Activated CD4-positive, CD25-positive, alpha-beta regulatory T cell treated with anti-CD3 and anti-CD28 coated beads, Interleukin-2, amount 50 U/mL, for 24 hours (primary cell): Measurements from ENCODE around the gene UGT1A6.

Experiments used
- ATAC-seq, 2 donors: fragments of 150-1000 bp; cut with Tn5 transposase; one replicate each; pipeline ENCODE4 v1.10.0; 2021; ENCODE audit warnings: mild to moderate bottlenecking in 1 of 2, moderate library complexity in 1 of 2

UGT1A6 gene

GRCh38 chr2:233772153-233772552 lies 79.5 kb downstream of the UGT1A6 start:
- ATAC-seq = no peak

GRCh38 chr2:233772583-233772982 lies 79.9 kb downstream of the UGT1A6 start:
- no peak for ATAC-seq

GRCh38 chr2:233773854-233774253 lies 81.2 kb downstream of the UGT1A6 start:
- no peak for ATAC-seq

DNA sequence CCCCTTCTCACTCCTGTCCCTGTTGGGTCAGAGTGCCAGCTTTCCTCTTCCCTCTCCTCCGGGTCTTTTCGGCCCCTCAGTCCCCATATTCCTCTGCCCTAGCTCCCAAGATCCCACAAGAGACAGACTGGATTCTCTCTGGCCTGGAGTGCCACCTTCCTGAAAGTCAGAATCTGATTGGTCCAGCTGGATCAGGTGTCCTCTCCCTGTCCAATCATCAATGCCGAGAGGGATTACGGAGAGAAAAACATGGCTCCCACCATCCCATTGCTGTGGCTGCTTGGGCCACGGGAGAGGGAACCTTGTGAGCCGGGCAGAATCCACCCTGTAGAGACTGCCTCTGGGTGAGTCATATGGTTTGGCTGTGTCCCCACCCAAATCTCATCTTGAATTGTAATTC lies 82.7 kb downstream of the UGT1A6 start:
- ATAC-seq = no peak

DNA sequence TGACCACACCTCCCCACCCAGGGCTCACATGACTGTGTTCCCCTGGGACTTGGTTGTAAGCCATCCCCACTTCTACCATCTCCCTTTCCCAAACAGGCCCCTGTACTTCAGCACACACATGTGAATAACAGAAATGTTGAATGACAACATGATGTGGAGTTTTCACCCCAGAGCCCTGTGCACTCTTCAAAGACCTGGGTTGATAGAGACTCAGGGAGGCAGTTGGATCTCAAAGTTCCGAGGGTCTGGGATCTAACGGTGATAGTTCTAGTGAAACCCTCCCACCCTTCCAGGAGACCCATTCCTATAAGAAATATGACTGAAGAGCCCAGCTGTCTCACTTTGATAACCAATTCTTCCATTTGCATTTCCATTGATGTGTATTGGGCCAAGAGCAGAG lies 85.3 kb downstream of the UGT1A6 start, which contains the start of gene MROH2A:
TSS of gene MROH2A (plus strand) at position 301 of the 400 bp plus-strand sequence. CDS start 1,029 bp downstream, outside the sequence.
- ATAC-seq = no peak

- ATAC-seq = no peak
Observed at GRCh38 chr2:233779722-233780121, 87.0 kb downstream of the UGT1A6 start.

- no peak for ATAC-seq
Observed at GRCh38 chr2:233780771-233781170, 88.1 kb downstream of the UGT1A6 start.

DNA sequence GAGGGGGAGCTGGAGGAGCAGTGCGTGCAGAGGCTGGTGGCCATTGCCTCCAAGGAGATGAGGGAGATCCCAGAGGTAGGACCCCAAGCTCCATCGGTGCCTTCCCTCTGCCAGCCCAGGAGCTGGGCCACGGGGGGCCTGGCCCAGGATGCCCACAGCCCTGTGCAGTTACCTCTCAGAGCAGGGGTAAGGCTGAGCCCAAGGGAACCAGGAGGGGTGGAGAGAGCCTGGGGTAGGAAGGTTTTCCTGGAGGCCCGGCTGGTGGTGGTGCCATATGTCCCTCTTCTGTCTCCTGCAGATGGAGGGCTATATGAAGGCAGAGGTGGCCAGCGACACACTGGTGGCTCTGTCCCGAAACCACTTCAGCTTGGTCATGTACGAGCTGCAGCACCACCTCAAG lies 96.9 kb downstream of the UGT1A6 start:
- ATAC-seq = no peak

- ATAC-seq = no peak
Observed at GRCh38 chr2:233791151-233791882, 98.6 kb downstream of the UGT1A6 start.

DNA sequence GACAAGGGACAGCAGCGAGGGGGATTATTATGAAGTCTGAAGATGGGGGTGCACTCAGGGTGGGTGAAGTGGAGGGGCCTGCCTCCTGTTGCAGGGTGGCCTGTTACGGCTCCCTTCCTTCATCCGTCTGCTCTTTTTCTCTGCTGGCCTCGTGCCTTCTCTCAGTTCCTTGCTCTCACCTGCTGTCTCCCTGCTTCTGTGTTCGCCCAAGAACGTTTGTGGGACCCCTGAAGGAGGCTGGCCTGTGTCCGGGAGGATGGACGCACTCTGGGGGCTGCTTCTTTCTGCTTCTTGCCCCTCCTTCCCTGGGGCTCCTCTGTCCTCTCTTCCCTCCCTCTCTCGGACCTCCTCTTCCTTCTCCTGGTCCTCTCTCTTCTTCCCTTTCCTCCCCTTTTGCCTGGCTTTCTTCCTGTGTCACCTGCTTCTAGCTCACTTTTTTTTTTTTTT lies 99.2 kb downstream of the UGT1A6 start:
- no peak for ATAC-seq

DNA sequence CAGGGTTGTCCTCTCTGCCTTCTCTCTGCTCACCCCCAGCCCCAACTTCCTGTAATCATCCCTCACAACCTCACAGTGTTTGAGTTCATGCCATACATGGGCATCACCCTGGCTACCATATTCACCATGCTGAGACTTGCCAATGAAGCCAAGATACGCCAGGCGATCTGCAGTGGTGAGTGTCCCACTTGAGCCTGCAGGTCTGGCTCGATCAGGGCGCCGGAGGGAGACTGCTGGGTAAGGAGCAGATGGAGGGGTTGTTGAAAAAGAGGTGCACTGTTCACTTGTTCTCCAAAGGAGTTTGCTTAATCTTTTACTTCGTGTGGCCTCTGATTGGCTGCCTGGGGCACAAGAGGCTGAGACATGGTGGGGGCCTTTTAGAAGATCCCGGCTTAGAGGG lies 100.0 kb downstream of the UGT1A6 start:
- no peak for ATAC-seq

- ATAC-seq = no peak
Observed at GRCh38 chr2:233793465-233794127, 100.9 kb downstream of the UGT1A6 start.

DNA sequence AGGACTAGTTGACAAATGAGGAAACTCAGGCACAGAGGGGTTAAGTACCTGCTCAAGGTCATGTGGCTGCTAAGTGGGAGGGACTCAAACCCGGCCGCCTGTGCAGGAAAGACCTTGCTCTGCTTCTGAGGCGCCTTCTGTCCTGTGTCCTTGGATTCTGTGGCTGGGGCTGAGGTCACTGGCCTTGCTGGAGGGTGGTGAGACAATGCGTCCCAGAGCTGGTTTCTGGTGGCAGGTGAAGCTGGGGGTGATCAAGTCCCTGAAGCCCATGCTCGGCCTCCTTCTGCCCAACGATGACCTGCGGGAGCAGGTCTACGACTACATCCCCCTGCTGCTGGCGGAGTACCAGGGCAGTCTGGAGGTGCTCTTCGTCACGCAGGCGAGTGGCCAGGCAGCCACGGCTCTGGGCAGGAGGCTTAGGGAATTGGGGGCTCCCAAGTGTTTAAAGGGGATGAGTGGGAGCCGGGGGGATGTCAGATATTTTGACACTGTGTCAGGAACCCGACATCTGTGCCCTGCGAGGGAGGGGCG lies 101.5 kb downstream of the UGT1A6 start:
- no peak for ATAC-seq

DNA sequence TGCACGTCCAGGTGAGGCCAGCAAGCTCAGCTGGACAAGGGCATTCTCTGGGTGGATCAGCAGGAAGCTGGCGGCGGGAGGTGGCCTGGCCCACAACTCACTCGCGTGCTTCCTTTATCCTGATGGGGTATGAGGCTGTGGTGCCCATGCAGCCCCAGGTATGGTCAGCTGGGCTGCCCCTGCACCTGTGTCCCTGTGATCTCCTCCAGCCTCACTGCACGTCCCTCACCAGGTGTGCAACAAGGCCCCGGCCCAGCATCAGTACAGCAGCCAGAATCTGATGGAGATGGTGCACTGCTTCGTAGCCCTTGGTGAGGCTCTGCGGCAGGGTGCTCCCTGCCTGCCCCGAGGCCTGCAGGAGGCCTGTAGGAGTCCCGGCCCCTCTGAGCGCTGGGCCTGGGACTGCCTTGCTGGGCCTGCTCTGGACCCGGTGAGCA lies 103.1 kb downstream of the UGT1A6 start:
- ATAC-seq = no peak

GRCh38 chr2:233796254-233796653 lies 103.6 kb downstream of the UGT1A6 start:
- no peak for ATAC-seq

- ATAC-seq = no peak
Observed at GRCh38 chr2:233798335-233799086, 105.8 kb downstream of the UGT1A6 start.

GRCh38 chr2:233799087-233799665 lies 106.5 kb downstream of the UGT1A6 start:
- no peak for ATAC-seq

- no peak for ATAC-seq
Observed at GRCh38 chr2:233799716-233800115, 107.0 kb downstream of the UGT1A6 start.

- ATAC-seq = no peak
Observed at GRCh38 chr2:233800208-233800607, 107.5 kb downstream of the UGT1A6 start.

DNA sequence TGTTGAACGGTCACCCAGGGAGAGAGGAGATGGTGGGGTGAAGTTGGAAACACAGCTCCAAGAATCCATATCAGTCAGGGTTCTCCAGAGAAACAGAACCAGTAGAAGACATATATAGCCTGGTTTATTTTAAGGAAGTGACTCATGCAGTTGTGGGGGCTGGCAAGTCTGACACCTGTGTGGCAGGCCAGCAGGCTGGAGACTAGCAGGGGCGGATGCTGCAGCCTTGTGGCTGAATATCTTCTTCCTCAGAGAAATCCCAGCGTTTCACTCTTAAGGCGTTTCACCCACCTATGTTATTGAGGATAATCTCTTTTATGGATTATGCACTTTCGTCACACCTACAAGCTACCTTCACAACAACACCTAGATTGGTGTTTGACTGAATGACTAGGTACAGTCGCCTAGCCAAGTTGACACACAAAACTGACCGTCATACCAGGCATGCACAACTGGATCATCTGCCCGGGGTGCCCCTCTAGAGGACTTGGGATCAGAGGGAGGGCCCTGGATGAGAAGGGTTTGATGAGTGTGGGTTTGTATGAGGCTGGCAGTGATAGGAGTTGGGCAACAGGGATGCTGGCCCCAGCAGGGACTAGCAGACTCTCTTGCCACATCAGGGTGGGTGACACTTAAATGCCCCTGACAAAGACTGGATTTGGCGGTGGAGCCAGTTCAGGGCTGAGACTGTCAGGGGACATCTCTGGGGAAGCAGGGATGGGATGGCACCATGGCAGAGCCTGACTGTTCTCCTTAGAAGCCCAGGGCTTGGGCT lies 108.9 kb downstream of the UGT1A6 start:
- ATAC-seq = peak in 1 of 2 donors; percentile 49

DNA sequence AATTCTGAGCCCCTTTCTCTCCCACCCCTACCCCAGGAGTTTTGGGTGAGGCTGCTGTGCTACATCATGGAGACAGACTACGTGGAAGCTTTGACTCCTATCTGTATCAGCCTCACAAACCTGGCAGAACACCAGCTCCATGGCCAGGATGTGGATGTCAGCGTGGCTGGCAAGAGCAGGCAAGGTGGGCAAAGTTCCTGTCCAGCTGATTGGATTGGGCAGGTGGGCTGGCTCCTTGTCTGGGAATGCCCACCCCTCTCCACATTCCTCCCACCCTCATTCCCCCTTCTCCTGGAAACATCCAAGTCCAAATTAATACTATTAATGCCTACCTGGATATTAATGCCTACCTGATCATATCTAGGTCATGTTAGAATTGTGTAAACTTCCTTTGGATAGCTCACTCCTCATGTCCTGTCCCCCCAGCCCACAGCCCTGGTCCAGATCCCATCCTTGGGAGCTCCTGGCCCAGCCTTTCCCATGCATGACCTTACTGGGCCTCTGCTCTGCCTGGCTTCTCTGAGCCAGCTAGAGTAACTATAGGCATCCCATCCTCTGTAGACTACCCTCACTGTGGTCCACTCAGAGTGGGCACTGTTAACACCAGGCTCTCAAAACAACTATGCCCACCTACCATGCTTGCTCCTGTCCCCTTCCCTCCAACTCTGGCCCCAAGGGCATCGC lies 109.6 kb downstream of the UGT1A6 start:
- ATAC-seq = no peak
